OCI-LY7 (cell line): ENCODE data around the gene SYNCRIP. TPM values are rescaled to one million over a fixed set of nuclear protein-coding genes. Genes with fewer than 3 reads are reported as not detected.

Experiments
- BruUV-seq: library from RNA; stranded (reverse); fragments of 400-500 nt; replicated peaks from 2 replicates; lab custom pipeline; 2021; lab: Mats Ljungman, UMichigan
- CTCF ChIA-PET: fragments of 300-600 bp; sonication (Branson Sonifier 250); formaldehyde crosslinking; loops from one replicate; lab custom pipeline; 2022; ENCODE audit warnings: antibody characterized with exemption; ENCODE audit not compliant: unreplicated experiment; lab: Charles Lee
- POLR2A ChIA-PET: fragments of 300-600 bp; sonication (Branson Sonifier 250); formaldehyde crosslinking; loops from one replicate; lab custom pipeline; 2022; ENCODE audit warnings: antibody characterized with exemption; lab: Charles Lee
- DNase-seq: peaks from one replicate; pipeline ENCODE4 v3.0.0-alpha.2; 2015; ENCODE audit warnings: low spot score
- H2AFZ ChIP-seq: fragments of 200-600 bp; sonication (generic), shearing (Covaris generic); 2 replicates; pipeline ENCODE4 v1.6.1; 2014; ENCODE audit warnings: mild to moderate bottlenecking, antibody characterized with exemption, low read length, moderate library complexity
- H3K27ac ChIP-seq: fragments of 200-600 bp; sonication (generic); 2 replicates; pipeline ENCODE4 v1.5.1; 2014; ENCODE audit warnings: mixed run types, low read depth, mild to moderate bottlenecking, moderate library complexity, low read length, inconsistent platforms; ENCODE audit not compliant: poor library complexity, severe bottlenecking
- H3K36me3 ChIP-seq: fragments of 200-600 bp; sonication (generic); 2 replicates; pipeline ENCODE4 v1.6.1; 2014; ENCODE audit warnings: mild to moderate bottlenecking, antibody characterized with exemption, low read length, moderate library complexity, mixed read lengths; ENCODE audit not compliant: insufficient read depth
- H3K4me1 ChIP-seq: fragments of 200-600 bp; sonication (generic); 2 replicates; pipeline ENCODE4 v1.5.1; 2014; ENCODE audit warnings: mild to moderate bottlenecking, low read length; ENCODE audit not compliant: insufficient read depth, poor library complexity, severe bottlenecking
- H3K4me2 ChIP-seq: fragments of 200-600 bp; sonication (generic); 2 replicates; pipeline ENCODE4 v1.6.1; 2014; ENCODE audit warnings: mild to moderate bottlenecking, low read length
- H3K4me3 ChIP-seq: fragments of 200-600 bp; sonication (generic); 2 replicates; pipeline ENCODE4 v1.5.1; 2014; ENCODE audit warnings: mild to moderate bottlenecking, low read depth, low read length; ENCODE audit not compliant: poor library complexity, severe bottlenecking
- H3K79me2 ChIP-seq: fragments of 200-600 bp; sonication (generic); 2 replicates; pipeline ENCODE4 v1.6.1; 2016; ENCODE audit warnings: low read depth, mild to moderate bottlenecking, low read length, moderate library complexity, mixed read lengths; ENCODE audit not compliant: insufficient read depth
- H3K9me2 ChIP-seq: fragments of 200-600 bp; sonication (generic); 2 replicates; pipeline ENCODE4 v1.6.1; 2016; ENCODE audit warnings: mild to moderate bottlenecking, low read length, mixed read lengths; ENCODE audit not compliant: insufficient read depth
- H3K9me3 ChIP-seq: fragments of 200-600 bp; sonication (generic); 2 replicates; pipeline ENCODE4 v1.6.1; 2014; ENCODE audit warnings: mild to moderate bottlenecking, mixed run types, low read length, mixed read lengths
- H4K20me1 ChIP-seq: fragments of 200-600 bp; sonication (generic); 2 replicates; pipeline ENCODE4 v1.6.1; 2014; ENCODE audit warnings: mild to moderate bottlenecking, antibody characterized with exemption, low read length, moderate library complexity, mixed read lengths; ENCODE audit not compliant: insufficient read depth
- EZH2phosphoT487 ChIP-seq: fragments of 200-600 bp; sonication (generic); IDR thresholded peaks from 2 replicates; pipeline ENCODE4 v1.6.1; 2018; ENCODE audit warnings: low read depth, borderline replicate concordance, mild to moderate bottlenecking, mixed run types, antibody characterized with exemption, low read length, moderate library complexity, mixed read lengths
- intact Hi-C: fragments of 100-400 bp; cut with micrococcal nuclease; formaldehyde crosslinking; loops from one replicate; pipeline ENCODE4 v1.10.0; 2022; ENCODE audit not compliant: unreplicated experiment
- total RNA-seq, 2 experiments: library from RNA; depleted of rRNA in 1 of 2; stranded (reverse); fragments of >200 nt in 1 of 2; shearing (Covaris generic) in 1 of 2; gene quantifications; 2 replicates each; pipeline ENCODE4 v1.2.3, GENCODE V29; 2014 to 2022
- TF ChIP-seq, protein P1 (sequence below): fragments of 200-600 bp; sonication (generic); conservative IDR thresholded peaks from 2 replicates; pipeline ENCODE4 v1.5.1; 2014; ENCODE audit warnings: mild to moderate bottlenecking, antibody characterized with exemption, low read length, moderate library complexity, mixed read lengths

SYNCRIP gene
- total RNA-seq, 2 experiments from 2014 or later = 73.5 to 188 TPM

DNA sequence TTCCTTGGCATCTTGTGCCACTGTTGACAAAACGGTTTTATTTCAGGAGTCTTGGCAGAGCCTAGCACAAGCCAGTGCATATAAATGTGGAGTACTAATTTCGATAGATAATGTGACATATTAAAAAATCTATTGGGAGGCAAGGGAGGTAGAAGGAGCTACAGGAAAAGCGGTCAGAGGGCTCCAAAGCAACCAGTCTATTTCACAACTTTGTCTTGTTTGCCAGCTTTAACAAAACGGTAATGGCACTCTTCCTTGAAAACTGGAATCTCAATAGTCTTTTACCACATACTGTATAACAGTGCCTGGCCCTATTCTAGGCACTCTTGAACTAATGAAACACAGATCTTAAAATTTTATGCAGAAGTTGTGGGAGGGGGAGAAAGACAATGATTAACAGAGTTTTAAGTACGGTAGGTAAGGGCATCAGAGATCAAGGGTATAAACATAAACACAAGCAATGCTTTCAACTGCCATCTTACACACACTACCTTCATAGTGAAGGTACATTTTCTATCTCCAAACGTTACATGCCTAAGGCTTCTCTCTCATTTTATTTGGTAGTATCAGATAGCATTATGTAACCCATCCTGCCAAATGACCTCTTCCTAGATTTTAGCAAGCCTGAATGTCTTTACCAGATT is 33.5 kb upstream of the SYNCRIP start:
- DNase-seq = peak; percentile 18
- H4K20me1 ChIP-seq = peaks cover 42% of the 10 kb centered on the region
- H3K9me2 ChIP-seq = no peaks in the 10 kb centered on the region
- peaks cover 67% of the 10 kb centered on the region for H3K36me3 ChIP-seq
- intact Hi-C loops = loop anchor here (10.0 kb wide), 1 partner anchor 321 kb away; no protein-coding TSS in a partner anchor
- H3K4me3 ChIP-seq = peak overlapping the region; percentile 97
- H3K4me2 ChIP-seq = peak overlapping the region; percentile 69
- ChIA-PET CTCF (no interaction called here), POLR2A (interaction anchor here (0.6 to 8.6 kb wide), 8 partner anchors 12 to 209 kb away, joined by 3 to 362 read pairs (median 6); partner anchors contain the start of genes SNX14 and SYNCRIP)
- TF ChIP-seq, protein P1, sequence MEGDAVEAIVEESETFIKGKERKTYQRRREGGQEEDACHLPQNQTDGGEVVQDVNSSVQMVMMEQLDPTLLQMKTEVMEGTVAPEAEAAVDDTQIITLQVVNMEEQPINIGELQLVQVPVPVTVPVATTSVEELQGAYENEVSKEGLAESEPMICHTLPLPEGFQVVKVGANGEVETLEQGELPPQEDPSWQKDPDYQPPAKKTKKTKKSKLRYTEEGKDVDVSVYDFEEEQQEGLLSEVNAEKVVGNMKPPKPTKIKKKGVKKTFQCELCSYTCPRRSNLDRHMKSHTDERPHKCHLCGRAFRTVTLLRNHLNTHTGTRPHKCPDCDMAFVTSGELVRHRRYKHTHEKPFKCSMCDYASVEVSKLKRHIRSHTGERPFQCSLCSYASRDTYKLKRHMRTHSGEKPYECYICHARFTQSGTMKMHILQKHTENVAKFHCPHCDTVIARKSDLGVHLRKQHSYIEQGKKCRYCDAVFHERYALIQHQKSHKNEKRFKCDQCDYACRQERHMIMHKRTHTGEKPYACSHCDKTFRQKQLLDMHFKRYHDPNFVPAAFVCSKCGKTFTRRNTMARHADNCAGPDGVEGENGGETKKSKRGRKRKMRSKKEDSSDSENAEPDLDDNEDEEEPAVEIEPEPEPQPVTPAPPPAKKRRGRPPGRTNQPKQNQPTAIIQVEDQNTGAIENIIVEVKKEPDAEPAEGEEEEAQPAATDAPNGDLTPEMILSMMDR = no peak
- BruUV-seq = no TSS peak
- H3K27ac ChIP-seq = peak overlapping the region; percentile 96
- H2AFZ ChIP-seq = no peak overlapping the region
- no peaks in the 10 kb centered on the region for H3K9me3 ChIP-seq
- peaks cover 79% of the 10 kb centered on the region for H3K79me2 ChIP-seq
- peaks cover 27% of the 10 kb centered on the region for H3K4me1 ChIP-seq

DNA sequence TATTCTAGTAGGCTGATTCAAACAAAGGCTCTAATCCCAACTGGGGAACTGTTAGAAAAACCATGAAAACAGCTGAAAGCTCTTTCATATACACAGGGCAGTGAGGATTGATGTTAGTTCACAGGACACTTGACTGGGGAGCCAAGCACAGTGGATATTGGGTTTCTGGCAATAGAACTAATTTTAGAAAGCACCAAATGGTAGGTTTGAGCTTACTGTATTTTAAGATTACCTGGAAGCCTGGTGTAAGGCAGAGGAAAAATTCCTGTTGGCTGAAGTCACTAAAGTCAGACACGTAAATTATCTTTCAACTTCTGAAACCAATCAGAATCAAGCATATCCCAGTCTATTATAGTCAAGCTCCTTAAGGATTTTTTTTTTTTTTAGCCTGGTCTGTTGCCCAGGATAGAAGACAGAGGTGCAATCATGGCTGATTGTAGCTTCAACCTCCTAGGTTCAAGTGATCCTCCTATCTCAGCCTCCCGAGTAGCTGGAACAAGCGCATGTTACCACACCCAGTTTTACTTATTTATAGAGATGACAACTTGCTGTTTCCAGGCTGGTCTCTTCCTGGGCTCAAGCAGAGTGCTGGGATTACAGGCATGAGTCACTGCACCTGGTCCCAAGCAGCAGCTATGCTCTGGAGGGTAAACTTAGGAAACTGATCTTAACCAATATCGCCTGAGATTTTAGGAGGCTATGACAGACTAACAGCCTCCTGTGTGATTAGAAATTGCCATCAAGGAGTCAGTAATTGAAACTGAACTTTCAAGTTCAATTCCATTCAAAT is 32.5 kb upstream of the SYNCRIP start:
- Histone ChIP-seq H3K9me2 (no peaks in the 10 kb centered on the region), H2AFZ (no peak overlapping the region), H3K79me2 (peaks cover 70% of the 10 kb centered on the region), H4K20me1 (peaks cover 42% of the 10 kb centered on the region), H3K4me2 (peak overlapping the region; percentile 69), H3K4me3 (peak overlapping the region; percentile 97), H3K9me3 (no peaks in the 10 kb centered on the region), H3K27ac (peak overlapping the region; percentile 96), H3K36me3 (peaks cover 67% of the 10 kb centered on the region), H3K4me1 (peaks cover 29% of the 10 kb centered on the region)
- DNase-seq = peak; percentile 16
- ChIA-PET CTCF (no interaction called here), POLR2A (interaction anchor here (0.6 to 8.6 kb wide), 11 partner anchors 8 to 208 kb away, joined by 3 to 362 read pairs (median 3); partner anchors contain the start of genes SNX14 and SYNCRIP)
- no TSS peak for BruUV-seq
- intact Hi-C loops = loop anchor here (10.0 kb wide), 1 partner anchor 320 kb away; no protein-coding TSS in a partner anchor
- TF ChIP-seq, protein P1 = no peak
- no peak for TF ChIP-seq EZH2phosphoT487
